Nephron (organoid): Measurements from ENCODE around the gene OSBPL3.

Source experiments
- H3K27ac Mint-ChIP-seq, 3 experiments: 2 replicates each; pipeline ENCODE4 v1.8.0; 2020; ENCODE audit warnings: mixed read lengths in 3 of 3, mild to moderate bottlenecking in 2 of 3, moderate library complexity in 1 of 3
- H3K27me3 Mint-ChIP-seq: 2 replicates; pipeline ENCODE4 v1.8.0; 2021; ENCODE audit warnings: low read depth, mild to moderate bottlenecking, moderate library complexity, mixed read lengths
- H3K36me3 Mint-ChIP-seq: 2 replicates; pipeline ENCODE4 v1.8.0; 2020; ENCODE audit warnings: low read depth, mixed read lengths
- H3K4me1 Mint-ChIP-seq: 2 replicates; pipeline ENCODE4 v1.8.0; 2020; ENCODE audit warnings: mixed read lengths
- H3K4me3 Mint-ChIP-seq, 3 experiments: 2 replicates each; pipeline ENCODE4 v1.8.0; 2020; ENCODE audit warnings: mild to moderate bottlenecking in 3 of 3, mixed read lengths in 3 of 3, moderate library complexity in 2 of 3
- H3K9me3 Mint-ChIP-seq: 2 replicates; pipeline ENCODE4 v1.8.0; 2020; ENCODE audit warnings: mixed read lengths
- CTCF ChIP-seq, 3 experiments: fragments of 200-600 bp; sonication (generic); IDR thresholded peaks; one replicate each; pipeline ENCODE4 v1.5.0; 2021; ENCODE audit warnings: antibody characterized with exemption in 3 of 3; ENCODE audit not compliant: unreplicated experiment in 3 of 3

The OSBPL3 gene

GRCh38 chr7:24926623-24927524, 53.1 kb downstream of the OSBPL3 start:
- H3K4me1 Mint-ChIP-seq, result no peaks in the 10 kb centered on the region

GRCh38 chr7:24924375-24924774, 55.6 kb downstream of the OSBPL3 start:
- no peak for TF ChIP-seq CTCF (IDR thresholded peaks at IDR 0.05; ENCODE audit: unreplicated experiment in 3 of 3)
- no peaks in the 10 kb centered on the region for H3K27me3 Mint-ChIP-seq
- H3K4me3 Mint-ChIP-seq, result no peak overlapping the region
- peaks cover 6% of the 10 kb centered on the region for H3K4me1 Mint-ChIP-seq
- H3K36me3 Mint-ChIP-seq, result no peaks in the 10 kb centered on the region
- no peaks in the 10 kb centered on the region for H3K9me3 Mint-ChIP-seq
- H3K27ac Mint-ChIP-seq, result no peak overlapping the region

More at GRCh38 chr7:24926623-24927524, 53.1 kb downstream of the OSBPL3 start:
- Mint-ChIP-seq H3K36me3 (no peaks in the 10 kb centered on the region), H3K4me3 (no peak overlapping the region), H3K27me3 (no peaks in the 10 kb centered on the region), H3K27ac (no peak overlapping the region), H3K9me3 (no peaks in the 10 kb centered on the region)
- no peak for TF ChIP-seq CTCF (IDR thresholded peaks at IDR 0.05; ENCODE audit: unreplicated experiment in 3 of 3)

GRCh38 chr7:24923172-24923865, 56.7 kb downstream of the OSBPL3 start:
- no peak for TF ChIP-seq CTCF (IDR thresholded peaks at IDR 0.05; ENCODE audit: unreplicated experiment in 3 of 3)
- H3K27me3 Mint-ChIP-seq, result no peaks in the 10 kb centered on the region
- no peak overlapping the region for H3K4me3 Mint-ChIP-seq
- H3K4me1 Mint-ChIP-seq, result peaks cover 6% of the 10 kb centered on the region
- H3K27ac Mint-ChIP-seq, result peak overlapping the region in 1 of 3 experiments; percentile 58
- H3K9me3 Mint-ChIP-seq, result no peaks in the 10 kb centered on the region
- no peaks in the 10 kb centered on the region for H3K36me3 Mint-ChIP-seq

- no peak overlapping the region for H3K4me3 Mint-ChIP-seq
These were observed 57.7 kb downstream of the OSBPL3 start for GRCh38 chr7:24922099-24922773.

GRCh38 chr7:24921362-24921679, 58.7 kb downstream of the OSBPL3 start:
- H3K4me3 Mint-ChIP-seq, result no peak overlapping the region
- no peaks in the 10 kb centered on the region for H3K9me3 Mint-ChIP-seq
- TF ChIP-seq CTCF (IDR thresholded peaks at IDR 0.05; ENCODE audit: unreplicated experiment in 3 of 3), result no peak
- H3K27ac Mint-ChIP-seq, result peak overlapping the region in 2 of 3 experiments; percentile 4 to 58
- H3K27me3 Mint-ChIP-seq, result no peaks in the 10 kb centered on the region
- no peaks in the 10 kb centered on the region for H3K36me3 Mint-ChIP-seq
- H3K4me1 Mint-ChIP-seq, result peaks cover 6% of the 10 kb centered on the region

More at GRCh38 chr7:24922099-24922773, 57.7 kb downstream of the OSBPL3 start:
- peaks cover 6% of the 10 kb centered on the region for H3K4me1 Mint-ChIP-seq
- H3K36me3 Mint-ChIP-seq, result no peaks in the 10 kb centered on the region
- H3K27me3 Mint-ChIP-seq, result no peaks in the 10 kb centered on the region
- peak overlapping the region in 2 of 3 experiments; percentile 4 to 58 for H3K27ac Mint-ChIP-seq
- no peak for TF ChIP-seq CTCF (IDR thresholded peaks at IDR 0.05; ENCODE audit: unreplicated experiment in 3 of 3)
- H3K9me3 Mint-ChIP-seq, result no peaks in the 10 kb centered on the region
